ENCODE measurements around the gene NHP2. TPM values are rescaled to one million over a fixed set of nuclear protein-coding genes. Genes with fewer than 3 reads are reported as not detected.

NHP2 gene
- total RNA-seq, 1 experiment from 2014 or later, result 551 TPM

GRCh38 chr5:178191661-178192060 lies 38.0 kb upstream of the NHP2 start:
- Histone ChIP-seq H3K27ac (no peak overlapping the region), H3K4me3 (no peak overlapping the region), H3K36me3 (no peaks in the 10 kb centered on the region), H3K27me3 (replicated peaks) (peaks cover 17% of the 10 kb centered on the region; the same call in 1 of the 2 replicates), H3K4me1 (replicated peaks) (no peaks in the 10 kb centered on the region), H3K9me3 (replicated peaks) (0 out of 2 replicates have a peak, but pooled peaks cover 3% of the 10 kb centered on the region)
- DNase-seq (ENCODE audit: low read depth in 1 of 2, low spot score in 2 of 2), result no peak

- Histone ChIP-seq H3K27ac (no peak overlapping the region), H3K4me1 (replicated peaks) (no peaks in the 10 kb centered on the region), H3K4me3 (no peak overlapping the region)
Measured at GRCh38 chr5:178189433-178189832, 35.7 kb upstream of the NHP2 start.

GRCh38 chr5:178187014-178187413 lies 33.3 kb upstream of the NHP2 start, which contains the start of gene GMCL2:
Gene GMCL2 (minus strand): TSS chr5:178187371. CDS start chr5:178187299, 72 bp downstream.
- DNase-seq (ENCODE audit: low read depth in 1 of 2, low spot score in 2 of 2), result no peak
- no peaks in the 10 kb centered on the region for H3K36me3 ChIP-seq
- peaks cover 8% of the 10 kb centered on the region; the same call in 1 of the 2 replicates for H3K27me3 ChIP-seq (replicated peaks)
- H3K9me3 ChIP-seq (replicated peaks), result no peaks in the 10 kb centered on the region
- H3K27ac ChIP-seq, result no peak within 1 kb of the TSS
- no peak within 1 kb of the TSS for H3K4me3 ChIP-seq
- H3K4me1 ChIP-seq (replicated peaks), result no peaks in the 10 kb centered on the region

More at GRCh38 chr5:178189433-178189832, 35.7 kb upstream of the NHP2 start:
- Histone ChIP-seq H3K36me3 (no peaks in the 10 kb centered on the region), H3K9me3 (replicated peaks) (0 out of 2 replicates have a peak, but pooled peaks cover 3% of the 10 kb centered on the region), H3K27me3 (replicated peaks) (peaks cover 15% of the 10 kb centered on the region; the same call in 1 of the 2 replicates)
- DNase-seq (ENCODE audit: low read depth in 1 of 2, low spot score in 2 of 2), result no peak

GRCh38 chr5:178186427-178186826 lies 32.7 kb upstream of the NHP2 start:
- Histone ChIP-seq H3K9me3 (replicated peaks) (no peaks in the 10 kb centered on the region), H3K4me1 (replicated peaks) (no peaks in the 10 kb centered on the region), H3K4me3 (no peak overlapping the region), H3K27me3 (replicated peaks) (peaks cover 8% of the 10 kb centered on the region; the same call in 1 of the 2 replicates), H3K27ac (no peak overlapping the region), H3K36me3 (no peaks in the 10 kb centered on the region)
- DNase-seq (ENCODE audit: low read depth in 1 of 2, low spot score in 2 of 2), result no peak

GRCh38 chr5:178182158-178182876 lies 28.6 kb upstream of the NHP2 start:
- H3K9me3 ChIP-seq (replicated peaks), result 0 out of 2 replicates have a peak, but pooled peaks cover 3% of the 10 kb centered on the region
- no peak for DNase-seq (ENCODE audit: low read depth in 1 of 2, low spot score in 2 of 2)
- H3K4me1 ChIP-seq (replicated peaks), result no peaks in the 10 kb centered on the region
- no peak overlapping the region for H3K4me3 ChIP-seq
- peaks cover 4% of the 10 kb centered on the region; the same call in 1 of the 2 replicates for H3K27me3 ChIP-seq (replicated peaks)
- H3K27ac ChIP-seq, result no peak overlapping the region
- no peaks in the 10 kb centered on the region for H3K36me3 ChIP-seq

GRCh38 chr5:178180141-178180863 lies 26.6 kb upstream of the NHP2 start:
- DNase-seq (ENCODE audit: low read depth in 1 of 2, low spot score in 2 of 2), result no peak
- H3K27ac ChIP-seq, result no peak overlapping the region

GRCh38 chr5:178177569-178177968 lies 23.9 kb upstream of the NHP2 start:
- DNase-seq (ENCODE audit: low read depth in 1 of 2, low spot score in 2 of 2), result no peak
- H3K36me3 ChIP-seq, result no peaks in the 10 kb centered on the region
- 0 out of 2 replicates have a peak, but pooled peaks cover 3% of the 10 kb centered on the region for H3K9me3 ChIP-seq (replicated peaks)
- H3K4me1 ChIP-seq (replicated peaks), result no peaks in the 10 kb centered on the region
- H3K4me3 ChIP-seq, result no peak overlapping the region
- no peak overlapping the region for H3K27ac ChIP-seq
- H3K27me3 ChIP-seq (replicated peaks), result no peaks in the 10 kb centered on the region; the same call in 1 of the 2 replicates

More at GRCh38 chr5:178180141-178180863, 26.6 kb upstream of the NHP2 start:
- Histone ChIP-seq H3K27me3 (replicated peaks) (no peaks in the 10 kb centered on the region; the same call in 1 of the 2 replicates), H3K4me1 (replicated peaks) (no peaks in the 10 kb centered on the region), H3K9me3 (replicated peaks) (0 out of 2 replicates have a peak, but pooled peaks cover 3% of the 10 kb centered on the region), H3K36me3 (no peaks in the 10 kb centered on the region), H3K4me3 (no peak overlapping the region)

GRCh38 chr5:178176791-178177190 lies 23.1 kb upstream of the NHP2 start:
- Histone ChIP-seq H3K4me3 (no peak overlapping the region), H3K4me1 (replicated peaks) (no peaks in the 10 kb centered on the region), H3K27ac (no peak overlapping the region), H3K36me3 (no peaks in the 10 kb centered on the region), H3K27me3 (replicated peaks) (no peaks in the 10 kb centered on the region; the same call in 1 of the 2 replicates), H3K9me3 (replicated peaks) (0 out of 2 replicates have a peak, but pooled peaks cover 3% of the 10 kb centered on the region)
- no peak for DNase-seq (ENCODE audit: low read depth in 1 of 2, low spot score in 2 of 2)

GRCh38 chr5:178174456-178174855 lies 20.8 kb upstream of the NHP2 start:
- DNase-seq (ENCODE audit: low read depth in 1 of 2, low spot score in 2 of 2), result no peak
- H3K4me3 ChIP-seq, result no peak overlapping the region
- no peaks in the 10 kb centered on the region for H3K4me1 ChIP-seq (replicated peaks)
- no peaks in the 10 kb centered on the region for H3K36me3 ChIP-seq
- 0 out of 2 replicates have a peak, but pooled peaks cover 4% of the 10 kb centered on the region for H3K9me3 ChIP-seq (replicated peaks)
- no peak overlapping the region for H3K27ac ChIP-seq
- peaks cover 18% of the 10 kb centered on the region for H3K27me3 ChIP-seq (replicated peaks)

GRCh38 chr5:178170455-178170854 lies 16.8 kb upstream of the NHP2 start:
- H3K36me3 ChIP-seq, result no peaks in the 10 kb centered on the region
- no peak overlapping the region for H3K27ac ChIP-seq
- H3K27me3 ChIP-seq (replicated peaks), result peaks cover 58% of the 10 kb centered on the region
- H3K4me1 ChIP-seq (replicated peaks), result no peaks in the 10 kb centered on the region
- no peak for DNase-seq (ENCODE audit: low read depth in 1 of 2, low spot score in 2 of 2)
- H3K9me3 ChIP-seq (replicated peaks), result 0 out of 2 replicates have a peak, but pooled peaks cover 2% of the 10 kb centered on the region
- H3K4me3 ChIP-seq, result no peak overlapping the region

GRCh38 chr5:178165581-178165980 lies 11.9 kb upstream of the NHP2 start:
- Histone ChIP-seq H3K9me3 (replicated peaks) (0 out of 2 replicates have a peak, but pooled peaks cover 2% of the 10 kb centered on the region), H3K27me3 (replicated peaks) (peaks cover 83% of the 10 kb centered on the region), H3K27ac (no peak overlapping the region), H3K36me3 (no peaks in the 10 kb centered on the region), H3K4me1 (replicated peaks) (no peaks in the 10 kb centered on the region; the same call in 1 of the 2 replicates), H3K4me3 (no peak overlapping the region)
- no peak for DNase-seq (ENCODE audit: low read depth in 1 of 2, low spot score in 2 of 2)

GRCh38 chr5:178163772-178164735 lies 10.4 kb upstream of the NHP2 start:
- Histone ChIP-seq H3K4me1 (replicated peaks) (no peaks in the 10 kb centered on the region; the same call in 1 of the 2 replicates), H3K9me3 (replicated peaks) (no peaks in the 10 kb centered on the region), H3K36me3 (no peaks in the 10 kb centered on the region), H3K4me3 (no peak overlapping the region), H3K27ac (no peak overlapping the region), H3K27me3 (replicated peaks) (peaks cover 72% of the 10 kb centered on the region)
- DNase-seq (ENCODE audit: low read depth in 1 of 2, low spot score in 2 of 2), result peak; percentile 80 to 82

- Histone ChIP-seq H3K27me3 (replicated peaks) (peaks cover 56% of the 10 kb centered on the region), H3K9me3 (replicated peaks) (no peaks in the 10 kb centered on the region)
- DNase-seq (ENCODE audit: low read depth in 1 of 2, low spot score in 2 of 2), result no peak
Measured at GRCh38 chr5:178162481-178162880, 8.8 kb upstream of the NHP2 start.

More at GRCh38 chr5:178162481-178162880, 8.8 kb upstream of the NHP2 start:
- no peak overlapping the region for H3K27ac ChIP-seq
- H3K4me3 ChIP-seq, result no peak overlapping the region
- H3K36me3 ChIP-seq, result no peaks in the 10 kb centered on the region
- no peaks in the 10 kb centered on the region; the same call in 1 of the 2 replicates for H3K4me1 ChIP-seq (replicated peaks)

Data from SJSA1 (cell line).